Globus pallidus (tissue), 1 donor: ENCODE results near the gene GADD45B.
A peak's percentile ranks its signal among the peaks of the same experiment; 100 is the strongest.
"Not testable (repeated sequence)": the region's sequence is repeated elsewhere in the genome, so short reads cannot be mapped to it uniquely, and the experiment has no call there.

Experiments used
- DNase-seq: peaks from one replicate; pipeline ENCODE4 v3.0.0-alpha.2; 2015; ENCODE audit warnings: low spot score

GADD45B gene

GRCh38 chr19:2488405-2488941, 12.5 kb downstream of the GADD45B start:
- DNase-seq = no peak

GRCh38 chr19:2488942-2489731, 13.2 kb downstream of the GADD45B start:
- DNase-seq = peak; percentile 58

GRCh38 chr19:2490659-2491058, 14.7 kb downstream of the GADD45B start:
- no peak for DNase-seq

- no peak for DNase-seq
Measured at GRCh38 chr19:2491130-2491801, 15.3 kb downstream of the GADD45B start.

GRCh38 chr19:2492870-2493269, 16.9 kb downstream of the GADD45B start:
- DNase-seq = no peak

- not testable (repeated sequence) for DNase-seq
Measured at GRCh38 chr19:2493448-2493847, 17.5 kb downstream of the GADD45B start.

GRCh38 chr19:2494084-2494446, 18.1 kb downstream of the GADD45B start:
- DNase-seq = no peak

- peak; percentile 61 for DNase-seq
Measured at GRCh38 chr19:2494447-2495129, 18.7 kb downstream of the GADD45B start.

- DNase-seq = peak; percentile 38
Measured at GRCh38 chr19:2495130-2495641, 19.3 kb downstream of the GADD45B start.

GRCh38 chr19:2495651-2496316, 19.9 kb downstream of the GADD45B start:
- DNase-seq = no peak

GRCh38 chr19:2497186-2497585, 21.3 kb downstream of the GADD45B start:
- DNase-seq = no peak

- no peak for DNase-seq
Measured at GRCh38 chr19:2500156-2500555, 24.2 kb downstream of the GADD45B start.

GRCh38 chr19:2500841-2501261, 24.9 kb downstream of the GADD45B start:
- no peak for DNase-seq

GRCh38 chr19:2503521-2504109, 27.7 kb downstream of the GADD45B start:
- no peak for DNase-seq

- DNase-seq = not testable (repeated sequence)
Measured at GRCh38 chr19:2506656-2507055, 30.7 kb downstream of the GADD45B start.

- DNase-seq = no peak
Measured at GRCh38 chr19:2507109-2507508, 31.2 kb downstream of the GADD45B start.

- no peak for DNase-seq
Measured at GRCh38 chr19:2509096-2509495, 33.2 kb downstream of the GADD45B start.

- DNase-seq = no peak
Measured at GRCh38 chr19:2511570-2511969, 35.6 kb downstream of the GADD45B start.

GRCh38 chr19:2511991-2512390, 36.1 kb downstream of the GADD45B start:
- no peak for DNase-seq

- no peak for DNase-seq
Measured at GRCh38 chr19:2512523-2513431, 36.9 kb downstream of the GADD45B start.
